HL-60/S4 treated with phorbol 12-myristate 13-acetate at 8.2 ng/mL for 4 days and 3 days (cell line): ENCODE results near the gene IGDCC3.

Experiments used
- in situ Hi-C: fragments of 300-500 bp; cut with MboI; formaldehyde crosslinking; loops from 2 replicates; pipeline ENCODE4 v1.15.0; 2022; ENCODE audit warnings: low sequenced_read_pairs

IGDCC3 gene

GRCh38 chr15:65304381-65305149 lies 73.2 kb downstream of the IGDCC3 start, which contains the start of gene RNU5B-1:
Gene RNU5B-1, plus strand, starts transcription at chr15:65304677.
- in situ Hi-C loops = no loop called here

DNA sequence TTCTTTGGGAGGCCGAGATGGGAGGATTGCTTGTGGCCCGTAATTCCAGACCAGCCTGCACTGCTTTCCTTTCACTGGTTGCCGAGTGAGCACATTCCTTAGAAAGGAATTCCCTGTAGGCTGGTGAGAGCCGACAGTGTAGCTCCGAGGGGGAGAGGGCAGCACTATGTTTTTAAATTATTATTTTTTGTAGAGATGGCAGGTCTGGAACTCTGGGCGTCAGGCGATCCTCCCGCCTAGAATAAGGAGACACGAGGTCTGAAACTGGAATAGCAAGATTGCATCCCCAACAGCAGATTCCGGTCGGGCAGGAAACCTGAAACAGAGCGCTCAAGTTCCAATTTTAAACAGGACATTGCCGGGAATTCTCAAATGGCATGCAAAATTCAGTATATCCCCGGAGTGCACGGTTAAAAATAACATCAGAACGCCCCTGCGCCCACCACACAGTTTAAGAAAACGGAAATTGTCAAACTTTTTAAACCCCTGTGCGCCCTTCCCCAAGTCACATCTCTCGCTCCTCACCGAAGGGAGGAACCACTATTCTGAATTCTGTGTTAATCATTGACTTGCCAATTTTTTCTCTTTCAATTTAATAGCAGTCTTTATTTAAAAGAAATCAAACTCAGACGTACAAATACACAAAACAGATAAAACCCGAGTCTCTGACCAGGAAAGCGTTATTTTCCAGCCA lies 74.0 kb downstream of the IGDCC3 start:
- in situ Hi-C loops = no loop called here

GRCh38 chr15:65302061-65302460 lies 75.7 kb downstream of the IGDCC3 start:
- in situ Hi-C loops = no loop called here

DNA sequence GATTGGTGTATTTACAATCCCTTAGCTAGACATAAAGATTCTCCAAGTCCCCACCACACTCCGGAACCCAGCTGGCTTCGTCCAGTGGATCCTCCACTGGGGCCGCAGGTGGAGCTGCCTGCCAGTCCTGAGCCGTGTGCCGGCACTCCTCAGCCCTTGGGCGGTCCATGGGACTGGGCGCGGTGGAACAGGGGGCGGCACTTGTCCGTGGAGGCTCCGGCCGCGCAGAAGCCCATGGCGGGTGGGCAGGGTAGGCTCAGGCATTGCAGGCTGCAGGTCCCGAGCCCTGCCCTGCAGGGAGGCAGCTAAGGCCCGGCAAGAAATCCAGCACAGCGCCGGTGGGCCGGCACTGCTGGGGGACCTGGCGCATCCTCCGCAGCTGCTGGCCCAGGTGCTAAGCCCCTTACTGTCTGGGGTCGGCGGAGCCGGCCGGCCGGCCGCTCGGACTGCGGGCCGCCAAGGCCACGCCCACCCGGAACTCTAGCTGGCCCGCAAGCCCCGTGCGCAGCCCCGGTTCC lies 76.8 kb downstream of the IGDCC3 start:
- in situ Hi-C loops = no loop called here

GRCh38 chr15:65298731-65299130 lies 79.1 kb downstream of the IGDCC3 start:
- in situ Hi-C loops = loop anchor here (10.0 to 25.0 kb wide), 2 partner anchors 114 to 261 kb away; partner anchors contain the start of genes CLPX, MTFMT and SLC51B

- in situ Hi-C loops = loop anchor here (10.0 to 25.0 kb wide), 2 partner anchors 108 to 256 kb away; partner anchors contain the start of genes CLPX, MTFMT and SLC51B
Measured at GRCh38 chr15:65292938-65293518, 84.8 kb downstream of the IGDCC3 start.

DNA sequence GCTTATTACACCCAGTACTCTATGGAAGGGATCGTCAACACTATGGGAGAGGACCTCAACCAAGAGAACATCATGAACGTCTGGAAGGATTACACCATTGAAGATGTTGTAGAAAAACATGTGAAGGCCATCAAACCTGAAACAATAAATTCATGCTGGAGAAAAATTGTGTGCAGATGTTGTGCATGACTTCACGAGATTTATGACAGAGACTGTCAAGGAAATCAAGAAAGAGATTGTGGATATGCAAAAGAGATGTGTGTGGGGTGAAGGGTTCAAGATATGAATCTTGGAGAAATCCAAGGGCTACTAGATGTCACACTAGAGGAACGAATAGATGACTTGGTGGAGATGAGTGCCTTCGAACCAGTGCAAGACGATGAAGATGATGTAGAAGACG lies 87.6 kb downstream of the IGDCC3 start:
- in situ Hi-C loops = loop anchor here (10.0 to 25.0 kb wide), 2 partner anchors 105 to 253 kb away; partner anchors contain the start of genes CLPX, MTFMT and SLC51B

GRCh38 chr15:65289261-65289854 lies 88.4 kb downstream of the IGDCC3 start:
- in situ Hi-C loops = loop anchor here (25.0 kb wide), 1 partner anchor 252 kb away; the partner anchor contains the start of genes MTFMT and SLC51B

GRCh38 chr15:65287520-65287855 lies 90.3 kb downstream of the IGDCC3 start:
- in situ Hi-C loops = loop anchor here (25.0 kb wide), 1 partner anchor 250 kb away; the partner anchor contains the start of genes MTFMT and SLC51B

GRCh38 chr15:65286704-65287519 lies 90.9 kb downstream of the IGDCC3 start, which contains the start of gene PARP16:
Gene PARP16, minus strand, starts transcription at chr15:65286883. Its CDS starts 457 bp downstream, at chr15:65286426.
- in situ Hi-C loops = loop anchor here (25.0 kb wide), 1 partner anchor 250 kb away; the partner anchor contains the start of genes MTFMT and SLC51B

- in situ Hi-C loops = loop anchor here (25.0 kb wide), 1 partner anchor 249 kb away; the partner anchor contains the start of genes MTFMT and SLC51B
Measured at GRCh38 chr15:65286069-65286703, 91.6 kb downstream of the IGDCC3 start.

DNA sequence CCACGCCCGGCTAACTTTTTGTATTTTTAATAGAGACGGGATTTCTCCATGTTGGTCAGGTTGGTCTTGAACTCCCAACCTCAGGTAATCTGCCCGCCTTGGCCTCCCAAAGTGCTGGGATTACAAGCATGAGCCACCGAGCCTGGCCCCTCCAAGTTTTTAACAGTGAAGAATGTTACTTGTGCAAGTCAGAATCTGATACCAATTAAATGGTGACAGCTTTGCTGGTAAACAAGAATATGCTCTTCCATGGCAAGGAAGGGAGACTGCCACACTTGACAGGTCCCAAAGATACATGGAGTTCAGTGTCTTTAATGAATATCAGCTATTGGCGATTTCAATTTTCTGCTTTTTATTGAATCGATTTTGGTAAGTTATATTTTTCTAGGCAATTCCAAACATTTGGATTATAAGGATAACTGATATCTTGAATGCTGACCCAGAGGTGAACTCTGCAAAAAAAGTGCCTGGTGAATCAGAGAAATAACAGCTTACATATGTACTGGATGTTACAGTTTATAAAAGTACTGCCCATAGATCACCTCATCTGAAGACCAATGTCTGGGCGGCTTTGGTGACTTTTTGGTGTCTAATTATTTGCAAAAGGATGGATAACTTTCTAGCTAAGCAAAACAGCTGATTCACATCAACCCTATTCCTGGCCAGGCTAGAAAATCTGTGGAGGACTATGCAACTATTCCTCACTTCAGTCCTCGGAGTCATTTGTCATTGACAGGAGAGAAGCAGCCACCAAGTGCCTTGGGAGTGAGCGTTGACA lies 92.3 kb downstream of the IGDCC3 start:
- in situ Hi-C loops = loop anchor here (25.0 kb wide), 1 partner anchor 248 kb away; the partner anchor contains the start of genes MTFMT and SLC51B

GRCh38 chr15:65278480-65278879 lies 99.3 kb downstream of the IGDCC3 start:
- in situ Hi-C loops = loop anchor here (25.0 kb wide), 1 partner anchor 241 kb away; the partner anchor contains the start of genes MTFMT and SLC51B
